Activated B cell treated with CpG ODN at 0.5 μM for 24 hours (primary cell): Measurements from ENCODE around the gene LGALS1. TPM values are rescaled to one million over a fixed set of nuclear protein-coding genes. Genes with fewer than 3 reads are reported as not detected.

Source experiments
- ATAC-seq: fragments of 200-7000 bp; cut with Tn5 transposase; one replicate; pipeline ENCODE4 v1.10.0; 2021; ENCODE audit warnings: low read depth, mild to moderate bottlenecking, moderate library complexity
- CTCF ChIA-PET: fragments of 350-600 bp; sonication (Branson Sonifier 250); formaldehyde crosslinking; loops from one replicate; lab custom pipeline; 2021; ENCODE audit warnings: antibody characterized with exemption; lab: Charles Lee
- POLR2A ChIA-PET: fragments of 350-600 bp; sonication (Branson Sonifier 250); formaldehyde crosslinking; loops from one replicate; lab custom pipeline; 2021; ENCODE audit warnings: antibody characterized with exemption; lab: Charles Lee
- DNase-seq: peaks from one replicate; pipeline ENCODE4 v3.0.0; 2022
- H3K27ac Mint-ChIP-seq: one replicate; pipeline ENCODE4 v1.8.0; 2020; ENCODE audit warnings: mixed read lengths
- H3K27me3 Mint-ChIP-seq: one replicate; pipeline ENCODE4 v1.8.0; 2021; ENCODE audit warnings: mixed read lengths
- H3K36me3 Mint-ChIP-seq: one replicate; pipeline ENCODE4 v1.8.0; 2021; ENCODE audit warnings: low read depth, mixed read lengths
- H3K4me1 Mint-ChIP-seq: one replicate; pipeline ENCODE4 v1.8.0; 2021; ENCODE audit warnings: mixed read lengths
- H3K4me3 Mint-ChIP-seq: one replicate; pipeline ENCODE4 v1.8.0; 2020; ENCODE audit warnings: mild to moderate bottlenecking, mixed read lengths
- H3K9me3 Mint-ChIP-seq: one replicate; pipeline ENCODE4 v1.8.0; 2020; ENCODE audit warnings: mixed read lengths
- CTCF ChIP-seq: fragments of 200-600 bp; IDR thresholded peaks from one replicate; pipeline ENCODE4 v1.8.0; 2022; ENCODE audit warnings: antibody characterized with exemption, mild to moderate bottlenecking
- intact Hi-C: fragments of 100-400 bp; cut with micrococcal nuclease; formaldehyde crosslinking; loops from one replicate; pipeline ENCODE4 v1.15.1; 2024
- total RNA-seq: library from RNA; stranded (reverse); gene quantifications from 2 replicates; pipeline ENCODE4 v1.2.3, GENCODE V29; 2022

Gene LGALS1
- total RNA-seq, 1 donor from 2014 or later, result 230 TPM

GRCh38 chr22:37630839-37631435 is 44.5 kb upstream of the LGALS1 start:
- intact Hi-C loops, result loop anchor here (10.0 kb wide), 1 partner anchor 214 kb away; the partner anchor contains the start of genes ANKRD54 and EIF3L
- no peaks in the 10 kb centered on the region for H3K27me3 Mint-ChIP-seq
- H3K36me3 Mint-ChIP-seq, result peaks cover 34% of the 10 kb centered on the region
- TF ChIP-seq CTCF, result no peak
- CTCF ChIA-PET, result interaction anchor here (1.2 to 5.2 kb wide), 5 partner anchors 9 to 51 kb away, joined by 4 to 63 read pairs (median 26); partner anchors contain the start of genes GGA1 and PDXP
- no peak overlapping the region for H3K4me3 Mint-ChIP-seq
- ATAC-seq, result no peak
- peak overlapping the region; percentile 93 for H3K27ac Mint-ChIP-seq
- H3K4me1 Mint-ChIP-seq, result peaks cover 69% of the 10 kb centered on the region
- DNase-seq, result no peak
- H3K9me3 Mint-ChIP-seq, result no peaks in the 10 kb centered on the region
- POLR2A ChIA-PET, result interaction anchor here (0.5 to 5.5 kb wide), 8 partner anchors 9 to 912 kb away, joined by 3 to 104 read pairs (median 4); partner anchors contain the start of genes GGA1, PDXP and SH3BP1

GRCh38 chr22:37631448-37632173 is 43.8 kb upstream of the LGALS1 start:
- no peaks in the 10 kb centered on the region for H3K9me3 Mint-ChIP-seq
- CTCF ChIA-PET, result interaction anchor here (1.2 to 5.2 kb wide), 6 partner anchors 9 to 50 kb away, joined by 3 to 63 read pairs (median 16); partner anchors contain the start of genes GGA1 and PDXP
- POLR2A ChIA-PET, result interaction anchor here (0.9 to 5.5 kb wide), 6 partner anchors 9 to 54 kb away, joined by 3 to 104 read pairs (median 22); partner anchors contain the start of genes GGA1, NOL12 and PDXP
- no peaks in the 10 kb centered on the region for H3K27me3 Mint-ChIP-seq
- DNase-seq (no peak), ATAC-seq (no peak)
- H3K4me3 Mint-ChIP-seq, result no peak overlapping the region
- H3K4me1 Mint-ChIP-seq, result peaks cover 68% of the 10 kb centered on the region
- intact Hi-C loops, result loop anchor here (10.0 kb wide), 1 partner anchor 213 kb away; the partner anchor contains the start of genes ANKRD54 and EIF3L
- peaks cover 32% of the 10 kb centered on the region for H3K36me3 Mint-ChIP-seq
- peak overlapping the region; percentile 93 for H3K27ac Mint-ChIP-seq
- TF ChIP-seq CTCF, result no peak

- DNase-seq (no peak), ATAC-seq (no peak)
- Mint-ChIP-seq H3K4me3 (peak overlapping the region; percentile 74), H3K4me1 (peaks cover 67% of the 10 kb centered on the region), H3K36me3 (peaks cover 32% of the 10 kb centered on the region), H3K27me3 (no peaks in the 10 kb centered on the region), H3K27ac (peak overlapping the region; percentile 93), H3K9me3 (no peaks in the 10 kb centered on the region)
- POLR2A ChIA-PET, result interaction anchor here (0.8 to 5.5 kb wide), 14 partner anchors 7 to 408 kb away, joined by 3 to 104 read pairs (median 12); partner anchors contain the start of genes ANKRD54, GGA1, LGALS1 and NOL12
- TF ChIP-seq CTCF, result no peak
- intact Hi-C loops, result loop anchor here (1.0 to 10.0 kb wide), 7 partner anchors 9 to 212 kb away; partner anchors contain the start of genes ANKRD54, EIF3L, GGA1 and PDXP
- CTCF ChIA-PET, result interaction anchor here (1.2 to 5.2 kb wide), 8 partner anchors 7 to 54 kb away, joined by 3 to 63 read pairs (median 8); partner anchors contain the start of genes GGA1, LGALS1 and NOL12
Observed at GRCh38 chr22:37632174-37633088, 43.0 kb upstream of the LGALS1 start.

GRCh38 chr22:37633089-37633624 is 42.3 kb upstream of the LGALS1 start:
- intact Hi-C loops, result loop anchor here (1.0 to 10.0 kb wide), 7 partner anchors 10 to 212 kb away; partner anchors contain the start of genes ANKRD54, EIF3L, GGA1 and PDXP
- TF ChIP-seq CTCF, result no peak
- Mint-ChIP-seq H3K27ac (peak overlapping the region; percentile 93), H3K27me3 (no peaks in the 10 kb centered on the region), H3K9me3 (no peaks in the 10 kb centered on the region), H3K36me3 (peaks cover 32% of the 10 kb centered on the region), H3K4me3 (peak overlapping the region; percentile 74), H3K4me1 (peaks cover 65% of the 10 kb centered on the region)
- CTCF ChIA-PET, result interaction anchor here (1.2 to 5.2 kb wide), 8 partner anchors 8 to 53 kb away, joined by 3 to 63 read pairs (median 8); partner anchors contain the start of genes GGA1, LGALS1 and NOL12
- peak; percentile 71 for DNase-seq
- peak; percentile 74 for ATAC-seq
- POLR2A ChIA-PET, result interaction anchor here (0.5 to 5.5 kb wide), 19 partner anchors 8 to 1133 kb away, joined by 3 to 104 read pairs (median 8); partner anchors contain the start of genes ANKRD54, GGA1, LGALS1 and NOL12
